ENCODE measurements around the gene ITGA8.
"Not testable (repeated sequence)": the region's sequence is repeated elsewhere in the genome, so short reads cannot be mapped to it uniquely, and the experiment has no call there.

The ITGA8 gene

GRCh38 chr10:15719899-15720634 is at the start of gene ITGA8:
Gene ITGA8, minus strand, starts transcription at chr10:15719922. Its CDS starts 151 bp downstream, at chr10:15719771.
- DNase-seq (ENCODE audit: low read depth) = no peak

- DNase-seq (ENCODE audit: low read depth) = no peak
These were observed 45.3 kb upstream of the ITGA8 start for GRCh38 chr10:15764892-15765454.

GRCh38 chr10:15763006-15763405 is 43.3 kb upstream of the ITGA8 start:
- no peak for DNase-seq (ENCODE audit: low read depth)

GRCh38 chr10:15762239-15762638 is 42.5 kb upstream of the ITGA8 start:
- DNase-seq (ENCODE audit: low read depth) = not testable (repeated sequence)

GRCh38 chr10:15761224-15761623 is 41.5 kb upstream of the ITGA8 start:
- DNase-seq (ENCODE audit: low read depth) = not testable (repeated sequence)

- no peak for DNase-seq (ENCODE audit: low read depth)
These were observed 41.0 kb upstream of the ITGA8 start for GRCh38 chr10:15760681-15761080.

- no peak for DNase-seq (ENCODE audit: low read depth)
These were observed 39.5 kb upstream of the ITGA8 start for GRCh38 chr10:15759265-15759664.

- no peak for DNase-seq (ENCODE audit: low read depth)
These were observed 38.9 kb upstream of the ITGA8 start for GRCh38 chr10:15758618-15759017.

GRCh38 chr10:15754937-15755336 is 35.2 kb upstream of the ITGA8 start:
- no peak for DNase-seq (ENCODE audit: low read depth)

- no peak for DNase-seq (ENCODE audit: low read depth)
These were observed 31.3 kb upstream of the ITGA8 start for GRCh38 chr10:15751046-15751445.

GRCh38 chr10:15748126-15748525 is 28.4 kb upstream of the ITGA8 start:
- no peak for DNase-seq (ENCODE audit: low read depth)

- DNase-seq (ENCODE audit: low read depth) = no peak
These were observed 27.9 kb upstream of the ITGA8 start for GRCh38 chr10:15747632-15748031.

- no peak for DNase-seq (ENCODE audit: low read depth)
These were observed 26.0 kb upstream of the ITGA8 start for GRCh38 chr10:15745751-15746150.

GRCh38 chr10:15744217-15744865 is 24.6 kb upstream of the ITGA8 start:
- DNase-seq (ENCODE audit: low read depth) = no peak

GRCh38 chr10:15743443-15743842 is 23.7 kb upstream of the ITGA8 start:
- no peak for DNase-seq (ENCODE audit: low read depth)

GRCh38 chr10:15742836-15743235 is 23.1 kb upstream of the ITGA8 start:
- DNase-seq (ENCODE audit: low read depth) = no peak

GRCh38 chr10:15742102-15742501 is 22.4 kb upstream of the ITGA8 start:
- no peak for DNase-seq (ENCODE audit: low read depth)

GRCh38 chr10:15741581-15741980 is 21.9 kb upstream of the ITGA8 start:
- no peak for DNase-seq (ENCODE audit: low read depth)

- no peak for DNase-seq (ENCODE audit: low read depth)
These were observed 20.5 kb upstream of the ITGA8 start for GRCh38 chr10:15740261-15740660.

- DNase-seq (ENCODE audit: low read depth) = no peak
These were observed 19.7 kb upstream of the ITGA8 start for GRCh38 chr10:15739254-15739970.

GRCh38 chr10:15738270-15738925 is 18.7 kb upstream of the ITGA8 start:
- DNase-seq (ENCODE audit: low read depth) = no peak

- no peak for DNase-seq (ENCODE audit: low read depth)
These were observed 17.9 kb upstream of the ITGA8 start for GRCh38 chr10:15737656-15738055.
